Raji (cell line): ENCODE data around the gene EXOSC7.

Experiments
- POLR2A ChIP-seq: IDR thresholded peaks from 2 replicates; pipeline ENCODE4 v1.6.1; 2011; ENCODE audit warnings: low read depth, low read length, control low read depth; ENCODE audit not compliant: insufficient read depth

Gene EXOSC7

DNA sequence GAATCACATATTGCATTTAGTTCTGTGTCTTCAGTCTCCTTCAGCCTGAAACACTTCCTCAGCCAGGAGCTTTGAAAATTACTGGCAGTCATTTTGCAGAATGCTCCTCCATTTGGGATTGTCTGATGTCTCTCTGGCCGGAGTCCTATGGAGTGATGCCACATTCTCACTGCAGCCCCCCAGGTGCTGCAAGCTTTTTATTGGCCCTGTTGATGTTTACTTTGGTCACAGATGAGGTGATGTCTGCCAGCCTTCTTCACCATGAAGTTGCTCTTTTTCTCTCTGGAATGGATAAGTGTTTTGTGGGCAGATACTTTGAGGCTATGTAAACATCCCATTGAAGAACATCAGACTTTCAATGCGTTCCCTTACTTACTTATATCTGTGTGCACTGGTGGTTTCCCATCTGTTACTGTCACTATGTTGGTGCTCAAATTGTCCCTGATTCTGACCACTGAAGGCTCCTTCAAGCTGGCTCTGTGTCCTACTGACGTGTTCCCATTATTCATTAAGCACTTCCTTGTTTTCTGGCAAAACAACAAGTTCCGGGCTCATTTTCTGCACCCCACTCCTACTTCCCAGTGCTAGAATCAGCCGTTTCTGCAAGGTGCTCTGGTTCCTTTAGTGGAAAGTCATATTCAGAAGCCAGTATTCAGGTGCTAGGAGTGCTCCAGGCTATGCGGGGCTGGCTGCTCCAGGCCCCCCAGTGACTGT is 48.7 kb downstream of the EXOSC7 start:
- TF ChIP-seq POLR2A: no peak

DNA sequence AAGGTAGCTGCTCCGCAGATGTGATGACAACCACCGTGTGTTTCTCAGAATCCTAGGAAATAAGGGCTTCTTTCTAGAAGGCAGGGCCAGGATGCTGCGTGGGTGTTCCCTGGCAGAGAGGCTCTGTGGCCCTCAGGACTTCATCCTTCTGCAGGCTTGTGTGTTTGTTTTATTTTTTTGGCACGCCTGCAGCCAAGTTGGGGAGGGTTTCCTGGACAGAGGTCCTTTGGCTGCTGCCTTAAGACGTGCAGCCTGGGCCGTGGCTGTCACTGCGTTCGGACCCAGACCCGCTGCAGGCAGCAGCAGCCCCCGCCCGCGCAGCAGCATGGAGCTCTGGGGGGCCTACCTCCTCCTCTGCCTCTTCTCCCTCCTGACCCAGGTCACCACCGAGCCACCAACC is 50.0 kb downstream of the EXOSC7 start, which contains the start of gene CLEC3B:
TSS of gene CLEC3B (plus strand) at position 266 of the 400 bp plus-strand sequence. CDS start at position 326, 60 bp downstream.
- TF ChIP-seq POLR2A: no peak

DNA sequence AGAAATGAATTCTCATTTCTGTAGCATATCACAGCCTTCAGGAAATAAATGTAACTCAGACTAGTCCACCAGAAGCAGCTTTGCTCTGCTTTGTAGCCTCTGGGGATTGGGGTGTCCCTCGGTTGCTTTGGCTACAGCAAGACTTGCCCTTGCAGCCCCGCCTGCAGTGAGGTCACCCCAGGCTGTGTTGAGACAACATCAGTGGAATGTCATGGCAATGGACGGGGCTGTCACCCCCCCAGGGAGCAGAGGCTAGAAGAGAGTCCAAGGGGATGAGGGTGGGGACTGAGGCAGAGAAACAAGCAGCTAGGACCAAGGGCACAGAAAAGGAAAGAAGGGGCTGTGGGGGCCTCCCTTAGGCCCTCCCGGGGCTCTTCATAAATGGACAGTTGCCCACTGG is 50.9 kb downstream of the EXOSC7 start:
- TF ChIP-seq POLR2A: no peak

DNA sequence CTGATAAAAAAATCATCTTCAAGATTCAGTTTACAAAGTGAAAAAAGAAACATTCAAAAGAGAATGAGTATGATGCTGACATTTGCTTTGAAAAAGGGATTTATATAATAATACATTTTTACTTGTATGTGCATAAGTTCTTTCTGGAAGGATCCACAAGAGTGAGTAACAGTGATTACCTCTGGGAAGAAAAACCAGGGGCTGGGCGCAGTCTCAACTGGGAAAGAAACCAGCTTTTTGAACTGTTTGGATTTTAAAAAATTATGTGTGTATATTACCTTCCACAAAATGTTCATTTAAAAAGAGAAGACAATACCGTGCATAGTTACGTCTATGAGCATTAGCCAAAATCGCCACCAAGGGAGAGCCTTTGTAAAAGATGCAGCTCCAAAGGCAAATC is 51.4 kb downstream of the EXOSC7 start:
- TF ChIP-seq POLR2A: no peak

DNA sequence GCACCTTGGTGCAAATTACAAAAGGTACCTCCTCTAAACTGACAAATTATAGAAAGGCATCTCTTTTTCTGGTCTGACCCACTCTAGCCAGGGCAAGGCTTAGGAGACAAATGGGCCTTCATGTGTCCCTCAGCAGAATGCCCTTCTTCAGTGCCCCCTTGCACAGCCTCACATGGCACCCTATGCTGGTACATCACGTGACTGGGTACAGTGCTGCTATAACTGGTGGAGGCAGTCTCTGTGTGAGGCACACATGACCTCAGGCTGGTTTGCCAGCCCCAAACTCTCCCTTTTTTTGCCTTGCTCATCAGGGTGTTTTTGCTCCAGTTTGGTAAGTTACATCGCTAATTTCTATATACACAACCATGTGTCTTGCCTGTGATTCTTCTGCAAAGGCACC is 53.2 kb downstream of the EXOSC7 start:
- TF ChIP-seq POLR2A: no peak

DNA sequence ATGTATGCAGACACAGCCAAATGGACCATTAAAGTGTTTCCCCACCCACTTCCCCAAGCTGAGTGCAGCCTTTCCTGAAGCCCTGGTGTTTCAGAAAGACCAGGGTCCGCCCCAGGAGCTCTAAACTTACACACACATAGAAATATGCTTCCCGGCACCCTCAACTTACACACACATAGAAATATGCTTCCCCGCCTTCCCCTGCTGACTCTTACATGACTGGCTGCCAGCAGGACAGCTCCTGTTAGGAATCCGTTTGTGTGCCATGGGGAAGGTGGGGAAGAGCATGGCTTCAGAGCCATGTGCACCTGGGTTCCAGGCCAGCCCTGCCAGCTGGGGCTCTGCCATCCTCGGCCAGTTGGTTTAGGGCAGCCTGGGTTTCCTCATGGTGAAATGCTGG is 53.6 kb downstream of the EXOSC7 start:
- TF ChIP-seq POLR2A: no peak

DNA sequence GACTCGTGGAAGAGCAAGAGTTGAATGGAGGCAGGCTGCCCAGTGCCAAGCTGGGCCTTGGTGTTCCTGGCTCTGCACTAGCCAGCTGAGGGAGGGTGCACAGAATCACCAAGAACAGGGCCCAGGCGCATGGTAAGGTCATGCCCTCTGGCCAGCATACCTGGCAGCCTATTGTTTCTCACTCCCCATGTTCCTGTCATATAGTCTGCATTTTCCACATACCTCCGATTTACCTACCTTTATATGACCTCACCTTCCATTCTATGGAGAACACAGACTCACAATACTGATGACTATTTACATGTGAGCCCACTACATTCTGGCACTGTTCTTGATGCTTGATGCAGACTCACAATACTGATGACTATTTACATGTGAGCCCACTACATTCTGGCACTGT is 55.5 kb downstream of the EXOSC7 start:
- no peak for TF ChIP-seq POLR2A

DNA sequence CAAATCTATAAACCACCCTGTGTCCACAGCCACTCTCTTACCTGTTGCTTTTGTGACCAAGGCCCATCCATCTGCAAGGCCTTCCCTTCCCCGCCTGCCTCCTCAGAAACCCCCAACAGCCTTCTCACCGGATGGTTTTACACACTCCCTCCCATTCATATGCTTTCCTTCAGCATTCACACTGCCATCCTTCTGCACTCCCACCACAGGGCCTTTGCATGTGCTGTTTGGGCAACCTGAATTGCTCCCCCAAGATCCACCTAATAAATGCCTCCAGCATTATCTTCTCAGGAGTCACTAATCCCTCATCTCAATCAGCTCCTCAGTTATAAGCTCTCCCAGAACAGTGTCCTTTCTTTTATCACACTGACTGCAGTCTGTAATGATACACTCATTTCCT is 56.1 kb downstream of the EXOSC7 start:
- TF ChIP-seq POLR2A: no peak

DNA sequence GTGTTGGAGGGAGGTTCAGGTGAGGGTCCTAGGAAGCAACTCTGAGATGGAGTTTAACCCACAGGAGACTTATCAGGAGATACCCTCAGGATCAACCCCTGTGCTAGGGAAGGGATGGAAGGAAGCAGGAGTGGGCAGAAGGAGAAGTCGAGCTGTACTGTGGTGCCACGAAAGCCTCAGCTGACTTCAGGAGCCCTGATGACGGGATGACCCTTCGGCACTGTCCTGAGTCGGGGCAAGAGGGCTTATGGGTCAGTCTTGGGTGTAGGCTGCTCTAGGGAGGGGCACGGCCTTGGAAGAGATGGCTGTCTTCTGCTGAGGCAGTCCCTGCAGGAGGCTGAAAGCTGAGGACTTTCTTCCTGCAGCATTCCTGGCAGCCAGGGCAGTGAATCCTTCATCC is 57.7 kb downstream of the EXOSC7 start:
- no peak for TF ChIP-seq POLR2A

DNA sequence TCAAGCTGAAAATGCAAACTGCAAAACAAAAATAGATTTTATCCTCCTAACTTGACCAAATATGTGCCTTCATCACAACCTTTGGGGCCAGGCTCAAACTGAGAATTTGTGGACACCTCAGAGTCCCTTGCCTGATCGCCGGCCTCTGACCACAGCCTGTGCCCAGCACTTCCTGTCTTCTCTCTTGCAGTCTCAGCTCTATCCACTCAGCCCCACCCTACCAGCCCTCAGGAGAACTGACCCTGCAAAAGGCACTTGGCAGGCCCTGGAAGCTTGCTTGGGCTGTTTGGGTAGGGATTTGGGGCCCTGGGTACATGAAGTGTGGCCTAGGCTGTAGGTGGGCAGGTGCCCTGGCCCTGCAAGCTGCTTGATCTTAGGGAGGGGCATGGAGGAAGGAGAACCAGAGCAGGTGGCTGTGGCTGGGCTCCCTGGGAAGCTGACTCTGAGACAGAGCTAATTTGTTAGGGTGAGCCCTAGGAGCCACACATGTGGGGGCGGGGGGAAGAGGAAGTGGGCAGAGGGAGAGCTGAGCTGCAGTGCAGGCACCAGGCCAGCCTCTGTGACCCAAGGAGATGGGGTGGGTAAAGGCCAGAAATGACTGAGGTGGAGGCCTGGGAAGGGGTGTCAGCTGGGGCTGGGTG is 58.7 kb downstream of the EXOSC7 start:
- no peak for TF ChIP-seq POLR2A

DNA sequence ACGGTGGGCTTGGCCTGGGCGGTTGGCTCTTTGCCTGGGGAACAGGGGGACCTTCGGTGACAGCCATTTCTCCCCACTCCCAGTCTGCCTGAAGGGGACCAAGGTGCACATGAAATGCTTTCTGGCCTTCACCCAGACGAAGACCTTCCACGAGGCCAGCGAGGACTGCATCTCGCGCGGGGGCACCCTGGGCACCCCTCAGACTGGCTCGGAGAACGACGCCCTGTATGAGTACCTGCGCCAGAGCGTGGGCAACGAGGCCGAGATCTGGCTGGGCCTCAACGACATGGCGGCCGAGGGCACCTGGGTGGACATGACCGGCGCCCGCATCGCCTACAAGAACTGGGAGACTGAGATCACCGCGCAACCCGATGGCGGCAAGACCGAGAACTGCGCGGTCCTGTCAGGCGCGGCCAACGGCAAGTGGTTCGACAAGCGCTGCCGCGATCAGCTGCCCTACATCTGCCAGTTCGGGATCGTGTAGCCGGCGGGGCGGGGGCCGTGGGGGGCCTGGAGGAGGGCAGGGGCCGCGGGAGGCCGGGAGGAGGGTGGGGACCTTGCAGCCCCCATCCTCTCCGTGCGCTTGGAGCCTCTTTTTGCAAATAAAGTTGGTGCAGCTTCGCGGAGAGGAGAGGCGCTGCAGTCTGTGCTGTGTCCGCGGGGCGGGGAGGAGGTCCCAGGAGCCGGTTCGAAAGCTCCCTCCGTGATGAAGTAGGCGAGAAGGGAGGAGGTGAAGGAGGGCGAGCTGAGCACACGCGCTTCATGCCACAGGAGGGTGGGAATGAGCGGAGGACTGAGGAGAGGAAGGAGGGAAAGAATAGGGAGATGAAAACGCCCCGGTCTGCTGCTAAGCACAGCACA is 59.6 kb downstream of the EXOSC7 start:
- no peak for TF ChIP-seq POLR2A

DNA sequence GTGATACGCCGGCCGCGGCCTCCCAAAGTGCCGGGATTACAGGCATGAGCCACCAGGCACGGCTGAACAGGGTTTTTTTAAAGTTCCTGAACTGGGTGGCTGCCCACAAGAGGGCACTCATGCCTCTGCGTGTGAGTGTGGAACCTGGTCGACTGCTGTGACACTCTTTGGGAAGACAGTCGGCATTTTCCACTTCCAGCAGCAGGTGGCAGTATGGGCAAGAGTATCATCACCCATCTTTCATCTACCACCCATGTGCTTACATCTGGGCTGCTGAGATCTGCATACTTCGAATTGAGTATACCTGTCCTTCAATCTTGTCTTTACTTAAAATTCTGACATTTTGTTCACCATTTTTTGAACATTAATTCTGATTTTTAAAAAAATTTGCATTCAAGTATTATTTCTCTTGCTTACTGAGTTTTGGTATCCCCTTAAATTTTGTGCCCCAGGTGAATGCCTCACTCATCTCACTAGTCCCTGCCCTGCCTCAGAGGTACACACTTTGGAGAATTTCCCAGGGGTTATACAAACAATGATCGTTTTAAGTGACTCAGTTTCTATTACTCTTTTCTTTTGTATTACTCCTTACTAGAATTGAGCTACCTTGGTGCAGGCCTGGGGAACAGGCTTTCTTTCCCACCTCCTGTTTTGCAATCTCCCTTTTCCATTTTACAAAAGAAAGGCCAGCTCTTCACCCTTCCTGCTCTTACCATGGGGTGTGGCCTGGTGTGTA is 61.8 kb downstream of the EXOSC7 start:
- no peak for TF ChIP-seq POLR2A

DNA sequence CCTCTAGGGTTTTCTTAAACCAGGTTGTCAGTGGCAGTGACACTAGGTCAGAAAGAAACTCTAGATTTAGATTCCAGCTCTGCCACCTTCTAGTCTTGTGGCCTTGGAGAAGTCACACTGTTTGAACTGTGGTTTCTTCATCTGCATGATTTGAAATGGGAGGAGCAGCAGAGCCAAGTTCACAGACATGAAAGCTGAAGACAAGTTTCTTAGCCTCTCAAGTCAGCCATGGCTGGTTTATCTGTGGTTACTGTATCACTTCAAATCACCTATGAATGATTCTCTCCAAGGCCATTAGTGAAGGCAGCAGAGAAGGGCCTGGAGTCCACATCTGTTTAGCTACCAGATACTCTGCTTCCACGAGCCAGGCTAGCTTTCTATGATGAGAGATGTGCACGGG is 65.6 kb downstream of the EXOSC7 start:
- TF ChIP-seq POLR2A: no peak

DNA sequence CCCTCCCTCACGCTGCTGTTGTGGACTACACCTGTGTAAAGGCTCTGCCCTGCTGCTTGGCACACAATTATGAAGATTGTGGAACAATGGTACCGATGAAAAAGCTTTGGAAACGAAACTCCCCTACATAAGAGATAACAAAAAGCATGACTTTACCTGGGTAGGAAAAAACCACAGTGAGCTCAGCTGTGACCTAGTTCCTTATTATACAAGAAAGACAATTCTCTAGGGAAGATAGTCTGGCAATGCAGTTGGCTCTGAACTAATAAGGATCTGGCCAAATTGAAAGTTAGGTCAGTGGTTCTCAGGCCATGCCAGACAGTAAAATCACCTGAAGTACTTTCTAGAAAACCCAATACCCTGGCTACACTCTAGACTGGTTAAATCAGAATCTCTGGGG is 66.1 kb downstream of the EXOSC7 start:
- no peak for TF ChIP-seq POLR2A

DNA sequence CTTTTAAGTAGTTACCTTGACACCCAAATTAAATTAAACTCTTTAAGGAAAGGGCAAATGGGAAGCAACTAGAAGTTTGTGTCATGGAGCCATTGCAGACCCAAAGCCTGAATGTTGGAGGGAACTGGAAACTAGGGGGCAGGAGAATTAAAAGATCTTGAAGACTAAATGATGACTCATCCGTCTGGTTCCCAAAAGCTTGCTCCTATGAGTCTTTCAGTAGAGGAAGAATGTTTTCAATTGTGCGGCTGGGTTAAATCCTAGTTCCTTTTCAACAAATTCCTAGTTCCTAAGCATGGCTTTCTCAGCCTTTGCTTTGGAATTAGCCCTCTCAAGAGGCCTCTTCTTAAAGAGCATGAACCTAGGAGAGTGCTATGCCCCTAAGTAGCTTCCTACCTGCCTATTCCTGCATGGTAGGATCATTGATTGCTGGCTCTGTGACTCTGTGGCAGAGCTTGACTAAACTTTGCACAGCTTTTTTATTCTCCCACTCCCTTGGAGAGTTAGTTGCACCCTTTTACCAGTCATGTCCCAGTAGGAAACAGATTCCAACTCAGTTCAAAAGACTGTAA is 67.8 kb downstream of the EXOSC7 start:
- no peak for TF ChIP-seq POLR2A
